Caco-2 (cell line): ENCODE measurements around the gene CAPZA1. TPM values are rescaled to one million over a fixed set of nuclear protein-coding genes. Genes with fewer than 3 reads are reported as not detected.

Experiments
- BruUV-seq: library from RNA; stranded (reverse); fragments of 400-500 nt; replicated peaks from 2 replicates; lab custom pipeline; 2021; lab: Mats Ljungman, UMichigan
- CTCF ChIA-PET: fragments of 300-600 bp; sonication (Branson Sonifier 250); formaldehyde crosslinking; loops from one replicate; lab custom pipeline; 2022; ENCODE audit warnings: antibody characterized with exemption; lab: Charles Lee
- POLR2A ChIA-PET: fragments of 300-600 bp; sonication (Branson Sonifier 250); formaldehyde crosslinking; loops from one replicate; lab custom pipeline; 2022; ENCODE audit warnings: antibody characterized with exemption; lab: Charles Lee
- DNase-seq, 2 experiments: peaks; one replicate each; pipeline versions ENCODE4 v3.0.0 to v3.0.0-alpha.2; 2020 to 2022
- H3K27me3 ChIP-seq: replicated peaks from 2 replicates; pipeline ENCODE4 v1.6.0; 2011; ENCODE audit warnings: low read length; ENCODE audit not compliant: control insufficient read depth, insufficient read depth
- H3K36me3 ChIP-seq: 2 replicates; pipeline ENCODE4 v1.5.1; 2011; ENCODE audit warnings: low read length; ENCODE audit not compliant: control insufficient read depth, insufficient read depth
- H3K4me1 ChIP-seq: fragments of 250-450 bp; sonication (Bioruptor Pico); 2 replicates; pipeline ENCODE4 v1.5.1; 2020; ENCODE audit warnings: mild to moderate bottlenecking
- H3K4me3 ChIP-seq: 2 replicates; pipeline ENCODE4 v1.5.1; 2011; ENCODE audit warnings: low read depth, mild to moderate bottlenecking, control low read depth, low read length
- H3K9me3 ChIP-seq: fragments of 250-450 bp; sonication (Bioruptor Pico); 2 replicates; pipeline ENCODE4 v1.5.1; 2020; ENCODE audit warnings: mild to moderate bottlenecking, moderate library complexity
- H3K27ac Mint-ChIP-seq: one replicate; pipeline ENCODE4 v1.8.0; 2022; ENCODE audit warnings: mixed read lengths; ENCODE audit not compliant: unreplicated experiment
- H3K27me3 Mint-ChIP-seq: one replicate; pipeline ENCODE4 v1.8.0; 2022; ENCODE audit warnings: mixed read lengths; ENCODE audit not compliant: insufficient read depth, unreplicated experiment
- H3K36me3 Mint-ChIP-seq: one replicate; pipeline ENCODE4 v1.8.0; 2022; ENCODE audit warnings: mild to moderate bottlenecking, mixed read lengths; ENCODE audit not compliant: insufficient read depth, unreplicated experiment
- H3K4me1 Mint-ChIP-seq: one replicate; pipeline ENCODE4 v1.8.0; 2022; ENCODE audit warnings: low read depth, mixed read lengths; ENCODE audit not compliant: unreplicated experiment
- H3K4me3 Mint-ChIP-seq: one replicate; pipeline ENCODE4 v1.8.0; 2022; ENCODE audit warnings: mild to moderate bottlenecking, moderate library complexity, mixed read lengths; ENCODE audit not compliant: unreplicated experiment
- H3K9me3 Mint-ChIP-seq: one replicate; pipeline ENCODE4 v1.8.0; 2022; ENCODE audit warnings: mixed read lengths; ENCODE audit not compliant: unreplicated experiment
- CTCF ChIP-seq, 2 experiments: fragments of 200-600 bp in 1 of 2; IDR thresholded peaks; 1 replicate in 1 of 2; 2 replicates in 1 of 2; pipeline versions ENCODE4 v1.5.1 to v1.8.0; 2011 to 2022; ENCODE audit warnings: antibody characterized with exemption in 1 of 2, control low read depth in 1 of 2, inconsistent platforms in 1 of 2, low read depth in 1 of 2, low read length in 1 of 2, mild to moderate bottlenecking in 1 of 2, moderate library complexity in 1 of 2; ENCODE audit not compliant: insufficient read depth in 1 of 2, severe bottlenecking in 1 of 2, unreplicated experiment in 1 of 2
- intact Hi-C: fragments of 100-400 bp; cut with micrococcal nuclease; formaldehyde crosslinking; loops from one replicate; pipeline ENCODE4 v1.10.0; 2022; ENCODE audit not compliant: unreplicated experiment
- total RNA-seq: library from RNA; stranded (reverse); gene quantifications from 2 replicates; pipeline ENCODE4 v1.2.3, GENCODE V29; 2022

CAPZA1 gene
- total RNA-seq, 1 experiment from 2014 or later = 82.4 TPM

DNA sequence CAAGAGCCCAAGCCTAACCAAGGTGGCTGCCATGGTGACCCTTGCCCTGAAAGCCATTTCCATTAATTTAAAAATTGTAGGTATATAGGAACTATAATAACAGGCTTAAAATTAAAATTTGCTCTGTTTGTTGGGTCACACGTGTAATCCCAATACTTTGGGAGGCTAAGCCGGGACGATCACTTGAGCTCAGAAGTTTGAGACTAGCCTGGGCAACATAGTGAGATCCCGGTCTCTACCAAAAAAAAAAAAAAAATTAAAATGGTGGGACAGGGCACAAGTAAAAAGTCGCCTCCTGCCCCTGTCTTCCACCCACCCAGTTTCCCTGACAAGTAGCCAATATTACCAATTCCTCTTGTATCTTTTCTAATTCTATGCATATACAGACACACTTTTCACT is 6.6 kb downstream of the CAPZA1 start:
- Histone ChIP-seq H3K9me3 (no peaks in the 10 kb centered on the region), H3K4me3 (no peak overlapping the region), H3K27me3 (no peaks in the 10 kb centered on the region), H3K36me3 (no peaks in the 10 kb centered on the region; the same call in 1 of the 2 replicates), H3K4me1 (no peaks in the 10 kb centered on the region)
- H3K4me1 Mint-ChIP-seq = peaks cover 14% of the 10 kb centered on the region
- H3K27me3 Mint-ChIP-seq = no peaks in the 10 kb centered on the region
- no peak for DNase-seq
- no peak overlapping the region for H3K27ac Mint-ChIP-seq
- BruUV-seq = no TSS peak
- H3K4me3 Mint-ChIP-seq = no peak overlapping the region
- ChIA-PET CTCF (no interaction called here), POLR2A (no interaction called here)
- TF ChIP-seq CTCF (IDR thresholded peaks at IDR 0.05; ENCODE audit: insufficient read depth in 1 of 2, low read depth in 1 of 2, low read length in 1 of 2, severe bottlenecking in 1 of 2, unreplicated experiment in 1 of 2) = no peak
- no peaks in the 10 kb centered on the region for H3K9me3 Mint-ChIP-seq
- intact Hi-C loops = no loop called here
- peaks cover 12% of the 10 kb centered on the region for H3K36me3 Mint-ChIP-seq

DNA sequence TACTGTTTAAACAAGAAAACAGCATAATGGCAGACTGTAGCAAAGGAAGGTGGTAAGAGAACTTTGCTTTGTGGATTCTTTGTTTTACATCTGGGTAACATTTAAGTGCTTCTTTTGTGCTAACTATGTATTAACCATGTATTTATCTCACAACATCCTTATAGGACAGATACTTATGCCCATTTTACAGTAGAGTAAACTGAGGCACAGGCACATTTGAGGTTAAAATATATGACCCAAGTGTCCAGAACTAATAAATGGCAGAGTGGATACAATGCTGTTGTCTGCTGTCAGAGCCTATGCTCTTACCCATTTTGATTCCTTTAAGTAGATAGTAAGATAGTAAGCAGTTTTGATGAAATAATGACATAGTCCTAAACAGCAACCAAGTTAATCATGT is 7.3 kb downstream of the CAPZA1 start:
- intact Hi-C loops = no loop called here
- Mint-ChIP-seq H3K27ac (no peak overlapping the region), H3K4me1 (peaks cover 14% of the 10 kb centered on the region), H3K27me3 (no peaks in the 10 kb centered on the region), H3K4me3 (no peak overlapping the region), H3K36me3 (peaks cover 12% of the 10 kb centered on the region), H3K9me3 (no peaks in the 10 kb centered on the region)
- CTCF ChIA-PET = no interaction called here
- Histone ChIP-seq H3K27me3 (no peaks in the 10 kb centered on the region), H3K4me3 (no peak overlapping the region), H3K36me3 (no peaks in the 10 kb centered on the region; the same call in 1 of the 2 replicates), H3K9me3 (no peaks in the 10 kb centered on the region), H3K4me1 (no peaks in the 10 kb centered on the region)
- no peak for DNase-seq
- POLR2A ChIA-PET = no interaction called here
- no TSS peak for BruUV-seq
- no peak for TF ChIP-seq CTCF (IDR thresholded peaks at IDR 0.05; ENCODE audit: insufficient read depth in 1 of 2, low read depth in 1 of 2, low read length in 1 of 2, severe bottlenecking in 1 of 2, unreplicated experiment in 1 of 2)

DNA sequence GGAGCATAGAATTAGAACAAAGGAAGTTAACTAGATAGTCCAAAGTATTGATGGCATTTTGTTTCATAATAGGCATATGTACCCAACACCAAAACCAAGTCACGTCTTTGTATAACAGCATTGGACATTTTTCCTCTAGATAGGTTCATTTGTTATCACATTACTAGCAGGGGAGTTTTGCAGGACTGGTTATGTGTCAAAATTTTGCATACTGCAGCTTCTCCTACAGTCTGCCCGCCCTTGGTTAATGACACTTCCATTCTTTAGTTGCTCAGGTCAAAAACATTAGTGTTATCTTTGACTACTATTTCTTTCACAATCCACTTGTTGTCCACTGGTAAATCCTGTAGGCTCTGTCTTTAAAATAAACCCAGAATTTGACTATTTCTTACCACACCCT is 8.9 kb downstream of the CAPZA1 start:
- Histone ChIP-seq H3K4me1 (peaks cover 6% of the 10 kb centered on the region; the same call in 1 of the 2 replicates), H3K27me3 (no peaks in the 10 kb centered on the region), H3K4me3 (no peak overlapping the region), H3K9me3 (no peaks in the 10 kb centered on the region), H3K36me3 (no peaks in the 10 kb centered on the region; the same call in 1 of the 2 replicates)
- POLR2A ChIA-PET = no interaction called here
- intact Hi-C loops = no loop called here
- H3K36me3 Mint-ChIP-seq = peaks cover 12% of the 10 kb centered on the region
- no peak for DNase-seq
- CTCF ChIA-PET = no interaction called here
- no peak overlapping the region for H3K4me3 Mint-ChIP-seq
- no TSS peak for BruUV-seq
- no peaks in the 10 kb centered on the region for H3K9me3 Mint-ChIP-seq
- peaks cover 21% of the 10 kb centered on the region for H3K4me1 Mint-ChIP-seq
- no peak overlapping the region for H3K27ac Mint-ChIP-seq
- TF ChIP-seq CTCF (IDR thresholded peaks at IDR 0.05; ENCODE audit: insufficient read depth in 1 of 2, low read depth in 1 of 2, low read length in 1 of 2, severe bottlenecking in 1 of 2, unreplicated experiment in 1 of 2) = no peak
- no peaks in the 10 kb centered on the region for H3K27me3 Mint-ChIP-seq
